ENCODE measurements around the gene LRMDA. TPM values are rescaled to one million over a fixed set of nuclear protein-coding genes. Genes with fewer than 3 reads are reported as not detected.

Gene LRMDA
- total and polyA plus RNA-seq, 2 donors (not counting 1 experiment from before 2014, with no cell fraction given), result 0.12 TPM; not detected in 1

- ATAC-seq (ENCODE audit: low read depth) (no peak), DNase-seq (no peak)
- Histone ChIP-seq H3K4me2 (replicated peaks; ENCODE audit: low read depth, low read length, poor library complexity, severe bottlenecking) (no peak overlapping the region), H3K4me3 (ENCODE audit: control extremely low read depth in 1 of 5, extremely low read depth in 1 of 5, insufficient read depth in 1 of 5, low read depth in 2 of 5, low read length in 4 of 5) (no peak overlapping the region), H3K36me3 (replicated peaks in 1 of 2; ENCODE audit: control extremely low read depth in 1 of 2, control insufficient read depth in 1 of 2, extremely low read depth in 1 of 2, insufficient read depth in 2 of 2, low read length in 1 of 2) (no peaks in the 10 kb centered on the region), H3K9ac (ENCODE audit: low read length) (no peak overlapping the region), H2AFZ (ENCODE audit: insufficient read depth, low read depth, low read length, poor library complexity, severe bottlenecking) (no peak overlapping the region), H3K27me3 (replicated peaks in 1 of 4; ENCODE audit: control extremely low read depth in 1 of 4, control insufficient read depth in 3 of 4, insufficient read depth in 4 of 4, low read length in 3 of 4) (no peaks in the 10 kb centered on the region), H3K79me2 (ENCODE audit: control insufficient read depth, insufficient read depth, low read length) (no peaks in the 10 kb centered on the region), H3K9me3 (ENCODE audit: control extremely low read depth in 1 of 3, control insufficient read depth in 2 of 3, insufficient read depth in 1 of 3, low read length in 2 of 3) (no peaks in the 10 kb centered on the region), H3K27ac (ENCODE audit: low read length in 2 of 2) (no peak overlapping the region), H4K20me1 (ENCODE audit: control insufficient read depth, insufficient read depth, low read length, poor library complexity, severe bottlenecking) (no peaks in the 10 kb centered on the region), H3K4me1 (ENCODE audit: control insufficient read depth in 2 of 2, insufficient read depth in 2 of 2, low read length in 2 of 2) (no peaks in the 10 kb centered on the region)
- no CpG with 5 or more reads among the region's 4 CpGs for WGBS (ENCODE audit: insufficient coverage)
- Mint-ChIP-seq H3K4me1 (no peaks in the 10 kb centered on the region), H3K27ac (no peak overlapping the region), H3K4me3 (no peak overlapping the region), H3K9me3 (ENCODE audit: insufficient read depth) (no peaks in the 10 kb centered on the region), H3K27me3 (no peaks in the 10 kb centered on the region)
- CTCF ChIA-PET, result no interaction called here
- POLR2A ChIA-PET, result no interaction called here
- intact Hi-C loops (cut with micrococcal nuclease), result no loop called here
- TF ChIP-seq EZH2 (IDR thresholded peaks at IDR 0.05; ENCODE audit: borderline replicate concordance, insufficient read depth, low read depth, low read length, poor library complexity, severe bottlenecking), result no peak
- TF ChIP-seq CTCF (IDR thresholded peaks at IDR 0.05), result no peak
These were observed 1022.6 kb downstream of the LRMDA start for GRCh38 chr10:76453997-76454396.

GRCh38 chr10:76454506-76455140 lies 1023.2 kb downstream of the LRMDA start:
- no CpG with 5 or more reads among the region's 5 CpGs for WGBS (ENCODE audit: insufficient coverage)
- Histone ChIP-seq H3K27me3 (replicated peaks in 1 of 4; ENCODE audit: control extremely low read depth in 1 of 4, control insufficient read depth in 3 of 4, insufficient read depth in 4 of 4, low read length in 3 of 4) (no peaks in the 10 kb centered on the region), H3K9me3 (ENCODE audit: control extremely low read depth in 1 of 3, control insufficient read depth in 2 of 3, insufficient read depth in 1 of 3, low read length in 2 of 3) (no peaks in the 10 kb centered on the region), H3K36me3 (replicated peaks in 1 of 2; ENCODE audit: control extremely low read depth in 1 of 2, control insufficient read depth in 1 of 2, extremely low read depth in 1 of 2, insufficient read depth in 2 of 2, low read length in 1 of 2) (no peaks in the 10 kb centered on the region), H4K20me1 (ENCODE audit: control insufficient read depth, insufficient read depth, low read length, poor library complexity, severe bottlenecking) (no peaks in the 10 kb centered on the region), H3K9ac (ENCODE audit: low read length) (no peak overlapping the region), H3K4me3 (ENCODE audit: control extremely low read depth in 1 of 5, extremely low read depth in 1 of 5, insufficient read depth in 1 of 5, low read depth in 2 of 5, low read length in 4 of 5) (no peak overlapping the region), H3K4me2 (replicated peaks; ENCODE audit: low read depth, low read length, poor library complexity, severe bottlenecking) (no peak overlapping the region), H3K4me1 (ENCODE audit: control insufficient read depth in 2 of 2, insufficient read depth in 2 of 2, low read length in 2 of 2) (no peaks in the 10 kb centered on the region), H3K79me2 (ENCODE audit: control insufficient read depth, insufficient read depth, low read length) (no peaks in the 10 kb centered on the region), H2AFZ (ENCODE audit: insufficient read depth, low read depth, low read length, poor library complexity, severe bottlenecking) (no peak overlapping the region), H3K27ac (ENCODE audit: low read length in 2 of 2) (no peak overlapping the region)
- Mint-ChIP-seq H3K9me3 (ENCODE audit: insufficient read depth) (no peaks in the 10 kb centered on the region), H3K4me3 (no peak overlapping the region), H3K27ac (no peak overlapping the region), H3K4me1 (no peaks in the 10 kb centered on the region), H3K27me3 (no peaks in the 10 kb centered on the region)
- DNase-seq (no peak), ATAC-seq (ENCODE audit: low read depth) (no peak)
- intact Hi-C loops (cut with micrococcal nuclease), result no loop called here
- CTCF ChIA-PET, result no interaction called here
- TF ChIP-seq EZH2 (IDR thresholded peaks at IDR 0.05; ENCODE audit: borderline replicate concordance, insufficient read depth, low read depth, low read length, poor library complexity, severe bottlenecking) (no peak), CTCF (IDR thresholded peaks at IDR 0.05) (no peak)
- POLR2A ChIA-PET, result no interaction called here
